ENCODE data around the gene FYCO1. TPM values are rescaled to one million over a fixed set of nuclear protein-coding genes. Genes with fewer than 3 reads are reported as not detected.

Gene FYCO1
- polyA plus RNA-seq, 1 donor (not counting 4 experiments of a cell fraction or from before 2014, with no cell fraction given) = 6.1 TPM

GRCh38 chr3:45896956-45897355, 98.7 kb downstream of the FYCO1 start:
- no peaks in the 10 kb centered on the region for H3K79me2 ChIP-seq (ENCODE audit: control insufficient read depth, insufficient read depth, low read length)

GRCh38 chr3:45895686-45896468, 99.7 kb downstream of the FYCO1 start:
- no peaks in the 10 kb centered on the region for H3K79me2 ChIP-seq (ENCODE audit: control insufficient read depth, insufficient read depth, low read length)
- dilution Hi-C loops (cut with MboI; ENCODE audit: extremely low pct_ligation_motif_present, low sequenced_read_pairs) = no loop called here
- no peak overlapping the region for H3K4me2 ChIP-seq (ENCODE audit: control insufficient read depth, extremely low read depth, insufficient read depth, low read depth, low read length)
- H3K9me3 ChIP-seq (ENCODE audit: control insufficient read depth, low read depth, low read length) = no peaks in the 10 kb centered on the region
- FAIRE-seq (no peak), DNase-seq (ENCODE audit: low read depth, low spot score) (no peak)
- H3K36me3 ChIP-seq (ENCODE audit: control insufficient read depth in 2 of 2, extremely low read depth in 1 of 2, insufficient read depth in 2 of 2, low read length in 2 of 2) = no peaks in the 10 kb centered on the region
- H3K4me1 ChIP-seq (ENCODE audit: control insufficient read depth, extremely low read depth, insufficient read depth, low read length) = peaks cover 5% of the 10 kb centered on the region
- H3K9me1 ChIP-seq (ENCODE audit: control insufficient read depth, extremely low read depth, insufficient read depth, low read length) = no peaks in the 10 kb centered on the region
- H3K27ac ChIP-seq (ENCODE audit: control insufficient read depth, insufficient read depth, low read length) = no peak overlapping the region
- H3K27me3 ChIP-seq (ENCODE audit: control insufficient read depth, extremely low read depth, insufficient read depth, low read length) = peaks cover 3% of the 10 kb centered on the region
- no peak overlapping the region for H3K4me3 ChIP-seq (ENCODE audit: control insufficient read depth in 2 of 3, extremely low read depth in 1 of 3, insufficient read depth in 2 of 3, low read depth in 1 of 3, low read length in 3 of 3)
- no peak overlapping the region for H3K9ac ChIP-seq (ENCODE audit: control insufficient read depth, extremely low read depth, insufficient read depth, low read length)
- TF ChIP-seq CTCF (optimal IDR thresholded peaks at IDR 0.05 in 1 of 3, IDR thresholded peaks at IDR 0.05 in 1 of 3, conservative IDR thresholded peaks at IDR 0.05 in 1 of 3; ENCODE audit: extremely low read depth in 1 of 3, insufficient read depth in 2 of 3, low read length in 3 of 3) (no peak), EZH2 (IDR thresholded peaks at IDR 0.05; ENCODE audit: low read length) (no peak)
- no peak overlapping the region for H2AFZ ChIP-seq (ENCODE audit: control insufficient read depth, low read length)
- no peaks in the 10 kb centered on the region for H4K20me1 ChIP-seq (ENCODE audit: control insufficient read depth, extremely low read depth, insufficient read depth, low read length)

More at GRCh38 chr3:45896956-45897355, 98.7 kb downstream of the FYCO1 start:
- Histone ChIP-seq H3K27ac (ENCODE audit: control insufficient read depth, insufficient read depth, low read length) (no peak overlapping the region), H3K4me2 (ENCODE audit: control insufficient read depth, extremely low read depth, insufficient read depth, low read depth, low read length) (no peak overlapping the region), H3K9ac (ENCODE audit: control insufficient read depth, extremely low read depth, insufficient read depth, low read length) (no peak overlapping the region), H3K27me3 (ENCODE audit: control insufficient read depth, extremely low read depth, insufficient read depth, low read length) (no peaks in the 10 kb centered on the region), H3K9me1 (ENCODE audit: control insufficient read depth, extremely low read depth, insufficient read depth, low read length) (no peaks in the 10 kb centered on the region), H3K4me1 (ENCODE audit: control insufficient read depth, extremely low read depth, insufficient read depth, low read length) (peaks cover 5% of the 10 kb centered on the region), H3K4me3 (ENCODE audit: control insufficient read depth in 2 of 3, extremely low read depth in 1 of 3, insufficient read depth in 2 of 3, low read depth in 1 of 3, low read length in 3 of 3) (no peak overlapping the region), H2AFZ (ENCODE audit: control insufficient read depth, low read length) (no peak overlapping the region), H3K36me3 (ENCODE audit: control insufficient read depth in 2 of 2, extremely low read depth in 1 of 2, insufficient read depth in 2 of 2, low read length in 2 of 2) (no peaks in the 10 kb centered on the region), H3K9me3 (ENCODE audit: control insufficient read depth, low read depth, low read length) (no peaks in the 10 kb centered on the region), H4K20me1 (ENCODE audit: control insufficient read depth, extremely low read depth, insufficient read depth, low read length) (no peaks in the 10 kb centered on the region)
- no peak for FAIRE-seq
- DNase-seq (ENCODE audit: low read depth, low spot score) = no peak
- no peak for TF ChIP-seq CTCF (optimal IDR thresholded peaks at IDR 0.05 in 1 of 3, IDR thresholded peaks at IDR 0.05 in 1 of 3, conservative IDR thresholded peaks at IDR 0.05 in 1 of 3; ENCODE audit: extremely low read depth in 1 of 3, insufficient read depth in 2 of 3, low read length in 3 of 3)
- TF ChIP-seq EZH2 (IDR thresholded peaks at IDR 0.05; ENCODE audit: low read length) = no peak
- dilution Hi-C loops (cut with MboI; ENCODE audit: extremely low pct_ligation_motif_present, low sequenced_read_pairs) = no loop called here
